HCT116 (cell line): ENCODE data around the gene DLG2. TPM values are rescaled to one million over a fixed set of nuclear protein-coding genes. Genes with fewer than 3 reads are reported as not detected.

Source experiments
- ATAC-seq: fragments of 200-7000 bp; cut with Tn5 transposase; 2 replicates; pipeline ENCODE4 v1.9.1; 2020; ENCODE audit warnings: mild to moderate bottlenecking, moderate library complexity
- BruUV-seq: library from RNA; stranded (reverse); fragments of 400-500 nt; replicated peaks from 2 replicates; lab custom pipeline; 2021; lab: Mats Ljungman, UMichigan
- CTCF ChIA-PET: fragments of 300-600 bp; sonication (Branson Sonifier 250); formaldehyde crosslinking; loops from one replicate; lab custom pipeline; 2021; ENCODE audit warnings: antibody characterized with exemption; lab: Charles Lee
- POLR2A ChIA-PET: fragments of 300-600, 350-600 bp; sonication (Branson Sonifier 250); formaldehyde crosslinking; loops from one replicate; lab custom pipeline; 2021; ENCODE audit warnings: antibody characterized with exemption; lab: Charles Lee
- RAD21 ChIA-PET, 2 experiments: fragments of 300-600 bp; sonication (Branson Sonifier 250); formaldehyde crosslinking; loops; one replicate each; lab custom pipeline; 2023; ENCODE audit warnings: low total read pairs in 2 of 2; ENCODE audit not compliant: uncharacterized antibody in 2 of 2, unreplicated experiment in 2 of 2, low non-redundant PET in 1 of 2; lab: Charles Lee
- DNase-seq: peaks from one replicate; pipeline ENCODE4 v3.0.0-alpha.2; 2010; ENCODE audit warnings: low read depth, low spot score
- H2AFZ ChIP-seq: fragments of 200-600 bp; shearing (Covaris generic), sonication (generic); 2 replicates; pipeline ENCODE4 v1.6.1; 2017; ENCODE audit warnings: low read depth, mixed run types, mixed read lengths, antibody characterized with exemption, low read length; ENCODE audit not compliant: poor library complexity, severe bottlenecking
- H3K27ac ChIP-seq: 2 replicates; pipeline ENCODE4 v1.5.1; 2012; ENCODE audit warnings: low read depth, low read length
- H3K27me3 ChIP-seq: fragments of 200-600 bp; sonication (generic); 2 replicates; pipeline ENCODE4 v1.6.1; 2016; ENCODE audit warnings: mixed run types, low read length, mixed read lengths; ENCODE audit not compliant: insufficient read depth
- H3K36me3 ChIP-seq, 2 experiments: fragments of 200-500 bp in 1 of 2; fragments of 200-600 bp in 1 of 2; sonication (Bioruptor generic) in 1 of 2; sonication (generic) in 1 of 2; 2 replicates each; pipeline versions ENCODE4 v1.5.1 to v1.6.1; 2014 to 2016; ENCODE audit warnings: low read length in 2 of 2, inconsistent platforms in 1 of 2, mixed read lengths in 1 of 2, mixed run types in 1 of 2; ENCODE audit not compliant: insufficient read depth in 2 of 2, control insufficient read depth in 1 of 2
- H3K4me1 ChIP-seq, 2 experiments: fragments of 200-600 bp in 1 of 2; sonication (generic) in 1 of 2; 2 replicates each; pipeline versions ENCODE4 v1.5.1 to v1.6.1; 2012 to 2017; ENCODE audit warnings: low read length in 2 of 2, inconsistent platforms in 1 of 2, mild to moderate bottlenecking in 1 of 2, mixed read lengths in 1 of 2, mixed run types in 1 of 2, moderate library complexity in 1 of 2; ENCODE audit not compliant: insufficient read depth in 2 of 2, control insufficient read depth in 1 of 2
- H3K4me2 ChIP-seq: fragments of 200-600 bp; sonication (generic); 2 replicates; pipeline ENCODE4 v1.6.1; 2017; ENCODE audit warnings: mixed run types, low read length, mixed read lengths
- H3K4me3 ChIP-seq, 2 experiments: fragments of 200-600 bp in 1 of 2; sonication (generic) in 1 of 2; replicated peaks in 1 of 2; 2 replicates each; pipeline ENCODE4 v1.5.1; 2011 to 2016; ENCODE audit warnings: low read length in 2 of 2, control low read depth in 1 of 2, low read depth in 1 of 2, mild to moderate bottlenecking in 1 of 2, mixed read lengths in 1 of 2, mixed run types in 1 of 2
- H3K79me2 ChIP-seq: fragments of 200-600 bp; sonication (generic); 2 replicates; pipeline ENCODE4 v1.6.1; 2017; ENCODE audit warnings: mild to moderate bottlenecking, mixed run types, low read length, moderate library complexity, mixed read lengths; ENCODE audit not compliant: insufficient read depth
- H3K9ac ChIP-seq: fragments of 200-600 bp; sonication (generic); 2 replicates; pipeline ENCODE4 v1.6.1; 2016; ENCODE audit warnings: low read length, mixed read lengths
- H3K9me2 ChIP-seq: fragments of 200-600 bp; sonication (generic), shearing (Covaris generic); 2 replicates; pipeline ENCODE4 v1.6.1; 2017; ENCODE audit warnings: mixed run types, mild to moderate bottlenecking, moderate library complexity; ENCODE audit not compliant: insufficient read depth
- H3K9me3 ChIP-seq, 2 experiments: fragments of 200-500 bp in 1 of 2; fragments of 200-600 bp in 1 of 2; sonication (Bioruptor generic) in 1 of 2; sonication (generic) in 1 of 2; 2 replicates each; pipeline ENCODE4 v1.6.1; 2014 to 2017; ENCODE audit warnings: low read length in 2 of 2, mixed read lengths in 2 of 2, inconsistent platforms in 1 of 2, low read depth in 1 of 2, mild to moderate bottlenecking in 1 of 2, mixed run types in 1 of 2, moderate library complexity in 1 of 2; ENCODE audit not compliant: control insufficient read depth in 1 of 2, insufficient read depth in 1 of 2
- H4K20me1 ChIP-seq: fragments of 200-600 bp; sonication (generic), shearing (Covaris generic); 2 replicates; pipeline ENCODE4 v1.6.1; 2017; ENCODE audit warnings: mixed run types, mild to moderate bottlenecking, moderate library complexity; ENCODE audit not compliant: insufficient read depth
- ELF1 ChIP-seq: IDR thresholded peaks from 2 replicates; pipeline ENCODE4 v1.6.1; 2012; ENCODE audit warnings: low read depth, borderline replicate concordance
- EZH2phosphoT487 ChIP-seq: fragments of 200-600 bp; IDR thresholded peaks from 2 replicates; pipeline ENCODE4 v1.6.1; 2018; ENCODE audit warnings: antibody characterized with exemption, borderline replicate concordance
- POLR2AphosphoS5 ChIP-seq: IDR thresholded peaks from 2 replicates; pipeline ENCODE4 v1.6.1; 2011; ENCODE audit warnings: mild to moderate bottlenecking, low read depth, low read length, moderate library complexity
- YY1 ChIP-seq: IDR thresholded peaks from 2 replicates; pipeline ENCODE4 v1.6.1; 2011; ENCODE audit warnings: low read length, low read depth, moderate library complexity, mild to moderate bottlenecking; ENCODE audit not compliant: insufficient replicate concordance; ENCODE audit errors: extremely low read depth
- ZNF274 ChIP-seq: fragments of 200-500 bp; sonication (Bioruptor generic); IDR thresholded peaks from 2 replicates; pipeline ENCODE4 v1.6.1; 2014; ENCODE audit warnings: mild to moderate bottlenecking, low read depth, low read length, inconsistent platforms
- intact Hi-C: fragments of 100-400 bp; cut with micrococcal nuclease; formaldehyde crosslinking; loops from 2 replicates; pipeline ENCODE4 v1.10.0; 2022
- total RNA-seq: library from RNA; stranded (reverse); gene quantifications from one replicate; pipeline ENCODE4 v1.2.1, GENCODE V29; 2021; ENCODE audit not compliant: unreplicated experiment
- TF ChIP-seq, protein P1 (sequence below): IDR thresholded peaks from 2 replicates; pipeline ENCODE4 v1.6.1; 2011; ENCODE audit warnings: mild to moderate bottlenecking, low read length, moderate library complexity; ENCODE audit not compliant: insufficient replicate concordance; ENCODE audit errors: extremely low read depth
- TF ChIP-seq, protein P2 (sequence below): IDR thresholded peaks from 2 replicates; pipeline ENCODE4 v1.6.1; 2012

DLG2 gene
- total RNA-seq, 1 experiment from 2014 or later, result 2.4 TPM

DNA sequence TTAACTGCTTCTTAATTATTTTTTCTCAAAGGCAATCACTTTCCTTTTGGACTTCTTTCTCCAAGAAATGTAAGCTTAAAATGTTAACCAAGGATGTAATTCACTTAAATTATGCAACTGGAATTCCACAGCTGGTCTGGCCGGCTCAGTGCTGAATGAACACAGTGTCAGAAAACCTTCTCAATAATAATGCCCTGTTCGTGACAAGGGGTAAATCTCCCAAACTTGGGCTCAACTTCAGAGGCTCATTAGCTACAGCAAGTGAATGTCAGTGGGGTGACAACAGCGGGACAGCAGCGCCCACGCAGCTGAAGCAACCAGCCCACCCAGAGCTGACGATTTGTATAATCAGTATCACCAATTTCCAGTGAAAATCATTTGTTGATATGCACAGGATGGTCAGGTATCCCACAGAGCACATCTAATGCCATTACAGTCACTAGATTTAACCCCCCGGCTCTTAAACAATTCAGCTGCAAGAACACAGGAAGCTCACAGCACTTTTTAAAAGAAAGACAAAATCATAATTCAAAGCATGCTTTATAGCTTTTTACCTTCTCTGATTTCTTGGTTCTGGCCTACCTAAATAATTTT lies 704.8 kb downstream of the DLG2 start:
- POLR2A ChIA-PET, result no interaction called here
- no peak overlapping the region for H3K4me2 ChIP-seq
- RAD21 ChIA-PET, result no interaction called here
- H3K9ac ChIP-seq, result no peak overlapping the region
- H3K36me3 ChIP-seq, result no peaks in the 10 kb centered on the region
- H3K79me2 ChIP-seq, result no peaks in the 10 kb centered on the region
- H3K9me3 ChIP-seq, result no peaks in the 10 kb centered on the region
- no peak overlapping the region for H3K4me3 ChIP-seq
- H3K9me2 ChIP-seq, result no peaks in the 10 kb centered on the region
- H2AFZ ChIP-seq, result no peak overlapping the region
- ATAC-seq, result no peak
- no peak for TF ChIP-seq YY1
- TF ChIP-seq ZNF274, result no peak
- no peak for TF ChIP-seq POLR2AphosphoS5
- TF ChIP-seq, protein P1, sequence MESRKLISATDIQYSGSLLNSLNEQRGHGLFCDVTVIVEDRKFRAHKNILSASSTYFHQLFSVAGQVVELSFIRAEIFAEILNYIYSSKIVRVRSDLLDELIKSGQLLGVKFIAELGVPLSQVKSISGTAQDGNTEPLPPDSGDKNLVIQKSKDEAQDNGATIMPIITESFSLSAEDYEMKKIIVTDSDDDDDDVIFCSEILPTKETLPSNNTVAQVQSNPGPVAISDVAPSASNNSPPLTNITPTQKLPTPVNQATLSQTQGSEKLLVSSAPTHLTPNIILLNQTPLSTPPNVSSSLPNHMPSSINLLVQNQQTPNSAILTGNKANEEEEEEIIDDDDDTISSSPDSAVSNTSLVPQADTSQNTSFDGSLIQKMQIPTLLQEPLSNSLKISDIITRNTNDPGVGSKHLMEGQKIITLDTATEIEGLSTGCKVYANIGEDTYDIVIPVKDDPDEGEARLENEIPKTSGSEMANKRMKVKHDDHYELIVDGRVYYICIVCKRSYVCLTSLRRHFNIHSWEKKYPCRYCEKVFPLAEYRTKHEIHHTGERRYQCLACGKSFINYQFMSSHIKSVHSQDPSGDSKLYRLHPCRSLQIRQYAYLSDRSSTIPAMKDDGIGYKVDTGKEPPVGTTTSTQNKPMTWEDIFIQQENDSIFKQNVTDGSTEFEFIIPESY, result no peak
- no peak for TF ChIP-seq ELF1
- TF ChIP-seq, protein P2, sequence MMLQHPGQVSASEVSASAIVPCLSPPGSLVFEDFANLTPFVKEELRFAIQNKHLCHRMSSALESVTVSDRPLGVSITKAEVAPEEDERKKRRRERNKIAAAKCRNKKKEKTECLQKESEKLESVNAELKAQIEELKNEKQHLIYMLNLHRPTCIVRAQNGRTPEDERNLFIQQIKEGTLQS, result no peak
- TF ChIP-seq EZH2phosphoT487, result no peak
- no peaks in the 10 kb centered on the region for H3K4me1 ChIP-seq
- intact Hi-C loops, result no loop called here
- CTCF ChIA-PET, result no interaction called here
- DNase-seq, result no peak
- no peak overlapping the region for H3K27ac ChIP-seq
- BruUV-seq, result no TSS peak
- H3K27me3 ChIP-seq, result no peaks in the 10 kb centered on the region
- no peaks in the 10 kb centered on the region; the same call in 1 of the 2 replicates for H4K20me1 ChIP-seq
